ENCODE results near the gene PLEKHM1. TPM values are rescaled to one million over a fixed set of nuclear protein-coding genes. Genes with fewer than 3 reads are reported as not detected.
"Not testable (repeated sequence)": the region's sequence is repeated elsewhere in the genome, so short reads cannot be mapped to it uniquely, and the experiment has no call there.

PLEKHM1 gene
- total RNA-seq, 1 donor from 2014 or later, result 53.9 TPM

- not testable (repeated sequence) for DNase-seq (ENCODE audit: extremely low read depth, low read depth, low spot score)
These were observed 22.0 kb downstream of the PLEKHM1 start for GRCh38 chr17:45468293-45469203.

GRCh38 chr17:45461524-45462327 lies 28.8 kb downstream of the PLEKHM1 start:
- DNase-seq (ENCODE audit: extremely low read depth, low read depth, low spot score), result not testable (repeated sequence)

GRCh38 chr17:45460422-45460821 lies 30.1 kb downstream of the PLEKHM1 start:
- not testable (repeated sequence) for DNase-seq (ENCODE audit: extremely low read depth, low read depth, low spot score)

- DNase-seq (ENCODE audit: extremely low read depth, low read depth, low spot score), result not testable (repeated sequence)
These were observed 36.2 kb downstream of the PLEKHM1 start for GRCh38 chr17:45454341-45454740.

- not testable (repeated sequence) for DNase-seq (ENCODE audit: extremely low read depth, low read depth, low spot score)
These were observed 36.8 kb downstream of the PLEKHM1 start for GRCh38 chr17:45453731-45454130.

DNA sequence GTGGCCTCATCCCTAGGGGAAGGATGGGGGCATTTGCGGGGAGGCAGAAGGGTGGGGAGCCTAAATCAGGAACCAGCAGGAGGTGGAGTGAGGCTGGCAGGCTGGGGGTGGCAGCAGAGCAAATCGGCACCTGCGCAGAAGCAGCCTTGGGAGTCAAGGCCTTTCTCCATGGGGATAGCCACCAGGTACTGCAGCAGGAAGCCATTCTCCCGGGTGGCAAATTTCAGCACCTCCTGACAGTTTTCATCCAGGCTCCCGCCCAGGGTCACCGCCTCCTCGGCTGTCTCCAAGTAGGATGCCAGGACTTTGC lies 37.3 kb downstream of the PLEKHM1 start:
- DNase-seq (ENCODE audit: extremely low read depth, low read depth, low spot score), result not testable (repeated sequence)

GRCh38 chr17:45452329-45453224 lies 37.9 kb downstream of the PLEKHM1 start:
- DNase-seq (ENCODE audit: extremely low read depth, low read depth, low spot score), result not testable (repeated sequence)

- DNase-seq (ENCODE audit: extremely low read depth, low read depth, low spot score), result not testable (repeated sequence)
These were observed 38.9 kb downstream of the PLEKHM1 start for GRCh38 chr17:45451660-45452059.

DNA sequence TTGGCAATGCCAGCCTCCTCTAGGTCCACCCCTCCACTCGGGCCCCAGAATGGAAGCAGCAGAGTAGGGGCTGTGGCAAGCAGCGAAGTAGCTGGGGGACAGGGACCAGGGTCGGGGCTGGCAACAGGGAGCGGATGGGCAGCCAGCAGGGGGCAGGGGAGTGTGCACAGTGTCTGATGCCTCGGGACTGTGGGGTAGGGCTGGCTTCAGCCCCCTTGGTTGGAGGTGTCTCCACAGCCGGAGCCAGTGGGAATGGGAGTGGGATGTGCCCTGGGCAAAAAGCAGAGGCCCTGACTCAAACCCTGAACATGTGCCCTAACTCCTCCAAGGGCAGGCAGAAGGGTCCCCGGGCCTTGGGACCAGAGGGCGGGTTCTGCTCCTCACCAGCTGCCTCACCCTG lies 39.4 kb downstream of the PLEKHM1 start:
- DNase-seq (ENCODE audit: extremely low read depth, low read depth, low spot score), result no peak

GRCh38 chr17:45449708-45450329 lies 40.7 kb downstream of the PLEKHM1 start:
- not testable (repeated sequence) for DNase-seq (ENCODE audit: extremely low read depth, low read depth, low spot score)

GRCh38 chr17:45449260-45449659 lies 41.3 kb downstream of the PLEKHM1 start:
- DNase-seq (ENCODE audit: extremely low read depth, low read depth, low spot score), result not testable (repeated sequence)

- not testable (repeated sequence) for DNase-seq (ENCODE audit: extremely low read depth, low read depth, low spot score)
These were observed 42.0 kb downstream of the PLEKHM1 start for GRCh38 chr17:45448483-45448882.

- DNase-seq (ENCODE audit: extremely low read depth, low read depth, low spot score), result not testable (repeated sequence)
These were observed 42.5 kb downstream of the PLEKHM1 start for GRCh38 chr17:45448066-45448465.

- DNase-seq (ENCODE audit: extremely low read depth, low read depth, low spot score), result not testable (repeated sequence)
These were observed 42.9 kb downstream of the PLEKHM1 start for GRCh38 chr17:45447650-45448049.

DNA sequence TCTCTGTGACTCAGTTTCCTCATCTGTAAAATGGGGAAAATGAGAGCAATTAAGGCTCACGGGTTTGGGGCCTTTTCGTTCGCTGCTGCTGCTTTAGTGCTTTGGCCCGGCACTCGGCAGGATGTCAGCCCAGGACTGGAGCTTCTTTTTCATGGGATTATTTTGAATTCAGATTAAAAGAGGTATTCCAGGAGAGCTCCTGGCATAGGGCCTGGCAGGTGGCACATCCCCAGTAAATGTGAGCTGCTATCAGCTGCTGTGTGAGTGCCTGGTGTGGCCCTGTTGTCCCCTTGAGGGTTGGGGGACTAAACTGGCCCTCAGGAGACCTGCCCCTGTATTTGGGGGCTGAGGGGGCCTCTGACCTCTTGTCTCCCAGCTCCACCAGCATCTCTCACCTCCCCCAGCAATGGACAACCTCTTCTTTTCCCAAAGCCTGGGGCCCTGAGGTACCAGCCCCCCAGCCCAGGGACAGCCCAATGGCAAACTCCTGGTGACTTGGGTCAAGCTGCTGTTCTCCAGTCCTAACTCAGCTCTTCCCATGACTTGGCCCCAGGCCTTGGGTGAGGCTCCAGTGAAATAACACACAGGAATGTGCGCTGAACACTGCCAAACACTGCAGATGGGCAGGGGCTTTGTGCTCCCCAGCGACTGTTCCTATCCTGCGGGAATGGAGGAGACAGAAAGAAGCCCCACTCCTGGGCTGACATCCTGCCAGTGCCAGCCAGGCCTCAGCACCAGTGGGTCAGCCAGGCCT lies 43.5 kb downstream of the PLEKHM1 start:
- not testable (repeated sequence) for DNase-seq (ENCODE audit: extremely low read depth, low read depth, low spot score)

DNA sequence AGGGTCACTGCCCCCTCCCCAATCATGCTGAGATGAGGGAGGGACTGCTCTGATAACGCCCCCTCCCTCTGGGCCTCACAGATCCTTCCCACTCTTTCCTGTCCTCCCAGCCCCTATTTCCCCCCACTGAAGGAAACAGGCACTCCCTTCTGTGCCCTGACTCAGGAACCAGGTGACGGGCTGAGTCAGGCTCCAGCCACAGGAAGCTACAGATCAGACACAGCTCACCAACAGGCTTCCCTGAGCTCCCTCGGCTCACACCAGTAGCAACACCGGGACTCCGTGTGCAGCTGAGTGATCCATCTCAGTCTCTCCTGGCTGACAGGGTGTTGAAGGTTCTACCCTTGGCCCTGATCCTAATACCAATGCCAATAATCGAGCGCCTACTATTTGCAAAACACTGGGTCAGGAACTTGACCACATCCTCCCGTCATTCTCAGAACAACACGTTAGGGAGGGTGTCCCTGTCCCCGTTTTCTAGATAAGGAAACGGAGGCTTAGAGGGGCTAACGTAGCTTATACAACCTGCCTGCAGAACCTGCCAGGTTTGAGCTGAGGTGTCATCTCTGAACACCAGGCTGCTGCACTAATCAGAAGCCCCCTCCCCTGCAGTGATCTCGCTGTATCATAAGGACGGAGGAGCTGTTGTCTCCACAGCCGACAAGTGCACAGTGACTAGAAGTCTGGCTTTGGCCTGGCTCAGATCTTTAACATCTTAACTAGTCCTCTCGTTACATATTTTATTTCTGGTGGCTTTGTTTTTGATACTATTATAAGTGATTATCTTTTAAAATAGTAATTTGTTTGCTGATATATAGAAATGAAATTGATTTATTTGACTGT lies 44.4 kb downstream of the PLEKHM1 start:
- not testable (repeated sequence) for DNase-seq (ENCODE audit: extremely low read depth, low read depth, low spot score)

DNA sequence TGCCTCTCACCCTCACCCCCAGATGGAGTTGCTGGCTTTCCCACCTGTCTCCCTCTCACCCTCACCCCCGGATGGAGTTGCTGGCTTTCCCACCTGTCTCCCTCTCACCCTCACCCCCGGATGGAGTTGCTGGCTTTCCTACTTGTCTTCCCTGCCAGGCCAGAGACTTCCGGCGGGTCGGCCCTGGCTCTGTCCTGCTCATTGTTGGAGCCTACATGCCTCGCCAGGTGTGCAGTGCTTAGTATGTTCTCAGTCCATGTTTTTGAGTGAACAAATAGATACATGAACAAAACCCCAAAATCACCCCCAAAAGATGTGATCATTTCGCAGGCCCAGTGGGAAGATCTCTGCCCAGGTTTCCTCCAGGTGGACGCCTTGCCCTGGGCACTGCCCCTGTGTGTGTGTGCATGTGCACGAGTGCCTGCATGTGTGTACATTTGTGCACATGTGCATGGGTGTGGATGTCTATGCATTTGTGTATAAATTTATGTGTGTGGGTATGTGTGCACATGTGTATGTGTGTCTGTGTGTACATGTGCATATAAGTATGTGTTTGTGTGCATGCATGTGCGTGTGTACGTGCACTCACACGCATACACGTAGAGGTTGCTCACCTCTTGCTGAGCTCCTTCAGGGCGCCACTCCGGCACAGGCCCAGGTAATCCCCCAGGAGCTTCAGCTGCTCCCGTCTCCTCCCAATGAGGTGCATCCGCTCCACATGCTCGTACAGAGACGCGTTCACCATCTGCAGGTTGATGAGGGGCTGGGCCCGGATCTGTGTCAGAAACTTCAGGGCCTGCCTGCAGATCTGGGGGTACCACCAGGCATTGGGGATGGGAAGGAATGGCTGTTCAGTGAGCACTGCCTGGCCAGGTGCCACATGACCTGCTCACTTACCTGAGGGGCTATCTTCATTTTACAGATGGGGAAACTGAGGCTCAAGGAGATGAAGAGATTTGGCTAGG lies 45.4 kb downstream of the PLEKHM1 start:
- not testable (repeated sequence) for DNase-seq (ENCODE audit: extremely low read depth, low read depth, low spot score)
